OCI-LY1 (cell line): Measurements from ENCODE around the gene SLC22A3.

Experiments used
- H2AFZ ChIP-seq: fragments of 200-600 bp; sonication (generic), shearing (Covaris generic); 2 replicates; pipeline ENCODE4 v1.6.0; 2014; ENCODE audit warnings: antibody characterized with exemption, mild to moderate bottlenecking, low read length
- H3F3A ChIP-seq: fragments of 200-600 bp; sonication (generic), shearing (Covaris generic); 2 replicates; pipeline ENCODE4 v1.6.0; 2014; ENCODE audit warnings: mild to moderate bottlenecking, antibody characterized with exemption, low read length, moderate library complexity; ENCODE audit not compliant: insufficient read depth
- H3K27ac ChIP-seq: fragments of 200-600 bp; sonication (generic); 2 replicates; pipeline ENCODE4 v1.5.1; 2014; ENCODE audit warnings: low read length, mixed run types, mild to moderate bottlenecking, low read depth; ENCODE audit not compliant: poor library complexity, severe bottlenecking
- H3K27me3 ChIP-seq: fragments of 200-600 bp; sonication (generic); 2 replicates; pipeline ENCODE4 v1.6.0; 2014; ENCODE audit warnings: antibody characterized with exemption, mild to moderate bottlenecking, low read length, moderate library complexity; ENCODE audit not compliant: insufficient read depth
- H3K36me3 ChIP-seq: fragments of 200-600 bp; sonication (generic); 2 replicates; pipeline ENCODE4 v1.6.1; 2014; ENCODE audit warnings: mild to moderate bottlenecking, antibody characterized with exemption, low read length, moderate library complexity, mixed read lengths; ENCODE audit not compliant: insufficient read depth
- H3K4me1 ChIP-seq: fragments of 200-600 bp; sonication (generic); 2 replicates; pipeline ENCODE4 v1.5.1; 2014; ENCODE audit warnings: mild to moderate bottlenecking, low read length, moderate library complexity; ENCODE audit not compliant: insufficient read depth, severe bottlenecking
- H3K4me2 ChIP-seq: fragments of 200-600 bp; sonication (generic), shearing (Covaris generic); 2 replicates; pipeline ENCODE4 v1.6.1; 2014; ENCODE audit warnings: low read length
- H3K4me3 ChIP-seq: fragments of 200-600 bp; sonication (generic); 2 replicates; pipeline ENCODE4 v1.5.1; 2014; ENCODE audit warnings: low read length, low read depth, mild to moderate bottlenecking, mixed read lengths; ENCODE audit not compliant: poor library complexity, severe bottlenecking
- H3K79me2 ChIP-seq: fragments of 200-600 bp; shearing (Covaris generic); 2 replicates; pipeline ENCODE4 v1.6.1; 2016; ENCODE audit warnings: mixed run types, low read length, mixed read lengths; ENCODE audit not compliant: insufficient read depth
- H3K9ac ChIP-seq: fragments of 200-600 bp; sonication (generic), shearing (Covaris generic); 2 replicates; pipeline ENCODE4 v1.6.1; 2014; ENCODE audit warnings: mild to moderate bottlenecking, low read length, mixed read lengths
- H3K9me2 ChIP-seq: fragments of 200-600 bp; sonication (generic), shearing (Covaris generic); 2 replicates; pipeline ENCODE4 v1.6.1; 2014; ENCODE audit warnings: low read depth, mild to moderate bottlenecking, low read length, mixed read lengths
- H3K9me3 ChIP-seq: fragments of 200-600 bp; shearing (Covaris generic); 2 replicates; pipeline ENCODE4 v1.6.1; 2014; ENCODE audit warnings: low read length, mixed read lengths
- H4K20me1 ChIP-seq: fragments of 200-600 bp; sonication (generic), shearing (Covaris generic); 2 replicates; pipeline ENCODE4 v1.6.0; 2016; ENCODE audit warnings: mild to moderate bottlenecking, low read length; ENCODE audit not compliant: insufficient read depth
- CTCF ChIP-seq: fragments of 200-600 bp; sonication (generic), shearing (Covaris generic); IDR thresholded peaks from 2 replicates; pipeline ENCODE4 v1.5.1; 2017; ENCODE audit warnings: mild to moderate bottlenecking, antibody characterized with exemption, low read length, moderate library complexity, mixed read lengths
- EZH2 ChIP-seq: fragments of 200-600 bp; sonication (generic), shearing (Covaris generic); IDR thresholded peaks from 2 replicates; pipeline ENCODE4 v1.8.0; 2017; ENCODE audit warnings: borderline replicate concordance, mixed run types, mild to moderate bottlenecking, antibody characterized with exemption, low read length, moderate library complexity, mixed read lengths

Gene SLC22A3

GRCh38 chr6:160358225-160359119 lies 10.3 kb downstream of the SLC22A3 start:
- Histone ChIP-seq H4K20me1 (no peaks in the 10 kb centered on the region), H3K79me2 (no peaks in the 10 kb centered on the region), H3K27ac (no peak overlapping the region), H2AFZ (no peak overlapping the region), H3K27me3 (no peaks in the 10 kb centered on the region; the same call in 1 of the 2 replicates), H3K9me3 (no peaks in the 10 kb centered on the region), H3K4me1 (no peaks in the 10 kb centered on the region), H3K9me2 (no peaks in the 10 kb centered on the region), H3K36me3 (no peaks in the 10 kb centered on the region), H3K4me3 (no peak overlapping the region), H3F3A (no peaks in the 10 kb centered on the region), H3K4me2 (no peak overlapping the region), H3K9ac (no peak overlapping the region)
- TF ChIP-seq CTCF (no peak), EZH2 (no peak)

- Histone ChIP-seq H3K27ac (no peak overlapping the region), H3K4me3 (no peak overlapping the region), H3F3A (no peaks in the 10 kb centered on the region), H3K9me3 (no peaks in the 10 kb centered on the region), H3K36me3 (no peaks in the 10 kb centered on the region), H3K79me2 (no peaks in the 10 kb centered on the region), H4K20me1 (no peaks in the 10 kb centered on the region), H3K9me2 (no peaks in the 10 kb centered on the region), H2AFZ (no peak overlapping the region), H3K4me1 (no peaks in the 10 kb centered on the region), H3K9ac (no peak overlapping the region), H3K27me3 (no peaks in the 10 kb centered on the region), H3K4me2 (no peak overlapping the region)
- TF ChIP-seq EZH2 (no peak), CTCF (no peak)
Observed at GRCh38 chr6:160360955-160361354, 12.8 kb downstream of the SLC22A3 start.

- no peak overlapping the region for H3K9ac ChIP-seq
- H3K27ac ChIP-seq: no peak overlapping the region
- no peaks in the 10 kb centered on the region for H3K9me2 ChIP-seq
- no peaks in the 10 kb centered on the region for H3K4me1 ChIP-seq
- H3K4me3 ChIP-seq: no peak overlapping the region
- no peaks in the 10 kb centered on the region for H3K9me3 ChIP-seq
- no peaks in the 10 kb centered on the region for H3F3A ChIP-seq
- no peak overlapping the region for H3K4me2 ChIP-seq
- no peaks in the 10 kb centered on the region for H3K36me3 ChIP-seq
- no peaks in the 10 kb centered on the region for H3K27me3 ChIP-seq
- TF ChIP-seq CTCF (no peak), EZH2 (no peak)
- H3K79me2 ChIP-seq: no peaks in the 10 kb centered on the region
- H4K20me1 ChIP-seq: no peaks in the 10 kb centered on the region
- H2AFZ ChIP-seq: no peak overlapping the region
Observed at GRCh38 chr6:160362556-160362955, 14.4 kb downstream of the SLC22A3 start.
